ENCODE data around the gene USHBP1.
A peak's percentile ranks its signal among the peaks of the same experiment; 100 is the strongest.
"Not testable (repeated sequence)": the region's sequence is repeated elsewhere in the genome, so short reads cannot be mapped to it uniquely, and the experiment has no call there.

USHBP1 gene

DNA sequence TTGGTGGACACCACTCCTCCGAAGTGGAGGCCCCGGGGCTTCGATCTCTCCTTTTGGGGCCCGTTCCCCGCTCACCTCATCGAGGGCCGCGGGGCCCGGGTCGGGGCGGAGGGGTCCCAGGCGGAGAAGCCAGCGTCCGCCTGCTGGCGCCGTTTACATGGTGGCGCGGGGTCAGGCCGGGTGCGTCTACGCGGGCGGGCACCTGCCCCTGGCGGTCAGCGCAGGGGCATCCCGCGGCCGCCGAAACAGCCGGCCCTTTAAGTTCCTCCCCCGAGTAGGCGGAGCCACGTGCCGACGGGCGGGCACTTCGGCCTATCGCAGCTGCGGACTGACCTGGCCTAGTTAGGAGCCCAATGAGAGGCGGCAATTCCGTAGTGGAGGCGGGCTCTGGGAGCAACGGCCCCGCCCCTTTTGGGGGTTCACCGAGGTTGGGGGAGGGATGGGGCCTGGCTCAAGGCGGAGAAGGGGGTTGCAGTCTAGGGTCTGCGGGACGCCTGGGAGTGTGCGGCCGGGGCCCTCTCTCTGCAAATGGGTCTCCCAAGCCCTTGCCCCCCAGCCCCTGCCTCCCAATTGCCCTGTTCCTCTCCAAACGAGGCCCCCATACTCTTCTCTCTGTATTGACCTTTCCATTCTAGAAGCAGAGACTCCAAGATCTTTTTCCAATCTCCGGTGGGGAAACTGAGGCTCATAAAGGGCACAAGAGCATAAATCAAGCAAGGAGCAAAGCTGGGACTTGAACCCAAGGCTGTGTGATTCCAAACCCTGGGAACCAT, 38.8 kb upstream of the USHBP1 start, which contains the start of gene ABHD8:
Gene ABHD8, minus strand, starts transcription at position 259 of the 773 bp plus-strand sequence. CDS start 1,809 bp downstream, outside the sequence.
- TF ChIP-seq, protein P1, sequence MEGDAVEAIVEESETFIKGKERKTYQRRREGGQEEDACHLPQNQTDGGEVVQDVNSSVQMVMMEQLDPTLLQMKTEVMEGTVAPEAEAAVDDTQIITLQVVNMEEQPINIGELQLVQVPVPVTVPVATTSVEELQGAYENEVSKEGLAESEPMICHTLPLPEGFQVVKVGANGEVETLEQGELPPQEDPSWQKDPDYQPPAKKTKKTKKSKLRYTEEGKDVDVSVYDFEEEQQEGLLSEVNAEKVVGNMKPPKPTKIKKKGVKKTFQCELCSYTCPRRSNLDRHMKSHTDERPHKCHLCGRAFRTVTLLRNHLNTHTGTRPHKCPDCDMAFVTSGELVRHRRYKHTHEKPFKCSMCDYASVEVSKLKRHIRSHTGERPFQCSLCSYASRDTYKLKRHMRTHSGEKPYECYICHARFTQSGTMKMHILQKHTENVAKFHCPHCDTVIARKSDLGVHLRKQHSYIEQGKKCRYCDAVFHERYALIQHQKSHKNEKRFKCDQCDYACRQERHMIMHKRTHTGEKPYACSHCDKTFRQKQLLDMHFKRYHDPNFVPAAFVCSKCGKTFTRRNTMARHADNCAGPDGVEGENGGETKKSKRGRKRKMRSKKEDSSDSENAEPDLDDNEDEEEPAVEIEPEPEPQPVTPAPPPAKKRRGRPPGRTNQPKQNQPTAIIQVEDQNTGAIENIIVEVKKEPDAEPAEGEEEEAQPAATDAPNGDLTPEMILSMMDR (IDR thresholded peaks at IDR 0.05; ENCODE audit: borderline replicate concordance, insufficient read depth, low read depth, low read length) = peak; percentile 54
- peak within 1 kb of the TSS; percentile 84 for H3K4me3 ChIP-seq (ENCODE audit: low read depth, low read length)

DNA sequence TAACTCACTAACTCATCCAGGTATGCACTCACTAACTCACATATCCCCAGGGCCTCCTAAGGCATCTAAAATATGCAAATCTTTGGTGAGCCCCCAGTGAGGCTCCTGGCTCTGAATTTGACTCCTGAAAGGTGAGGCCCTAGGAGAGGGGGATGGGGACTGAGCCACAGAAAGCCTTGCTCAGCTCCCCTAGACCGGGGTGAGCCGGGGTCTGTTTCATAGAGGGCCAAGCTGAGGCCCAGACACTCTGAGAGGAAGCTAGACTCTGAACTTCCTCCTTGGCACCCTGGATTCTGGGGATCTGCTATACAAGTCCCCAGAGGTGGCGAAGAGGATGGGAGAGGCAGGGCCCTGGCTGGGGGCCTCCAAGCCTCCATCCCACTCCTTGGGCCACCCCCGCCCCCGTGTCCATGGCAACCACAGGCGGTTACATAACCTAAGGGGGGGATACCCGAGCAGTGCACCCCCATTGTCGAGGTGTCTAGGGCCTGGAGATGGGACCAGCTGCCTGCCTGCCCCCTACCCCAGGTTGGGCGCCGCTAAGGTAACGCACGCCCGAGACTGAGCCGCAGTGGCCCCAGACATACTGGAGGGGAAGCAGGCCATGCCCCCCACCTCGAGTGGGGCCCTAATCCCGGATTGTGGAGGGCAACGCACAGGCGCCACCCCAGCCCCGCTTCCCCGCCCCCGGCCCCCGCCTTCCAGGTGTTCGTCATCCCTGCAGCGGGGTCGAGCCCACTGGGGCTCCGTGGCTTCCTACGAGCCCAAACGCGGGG, 38.0 kb upstream of the USHBP1 start:
- TF ChIP-seq, protein P1 (IDR thresholded peaks at IDR 0.05; ENCODE audit: borderline replicate concordance, insufficient read depth, low read depth, low read length) = no peak
- H3K4me3 ChIP-seq (ENCODE audit: low read depth, low read length) = peak overlapping the region; percentile 84

DNA sequence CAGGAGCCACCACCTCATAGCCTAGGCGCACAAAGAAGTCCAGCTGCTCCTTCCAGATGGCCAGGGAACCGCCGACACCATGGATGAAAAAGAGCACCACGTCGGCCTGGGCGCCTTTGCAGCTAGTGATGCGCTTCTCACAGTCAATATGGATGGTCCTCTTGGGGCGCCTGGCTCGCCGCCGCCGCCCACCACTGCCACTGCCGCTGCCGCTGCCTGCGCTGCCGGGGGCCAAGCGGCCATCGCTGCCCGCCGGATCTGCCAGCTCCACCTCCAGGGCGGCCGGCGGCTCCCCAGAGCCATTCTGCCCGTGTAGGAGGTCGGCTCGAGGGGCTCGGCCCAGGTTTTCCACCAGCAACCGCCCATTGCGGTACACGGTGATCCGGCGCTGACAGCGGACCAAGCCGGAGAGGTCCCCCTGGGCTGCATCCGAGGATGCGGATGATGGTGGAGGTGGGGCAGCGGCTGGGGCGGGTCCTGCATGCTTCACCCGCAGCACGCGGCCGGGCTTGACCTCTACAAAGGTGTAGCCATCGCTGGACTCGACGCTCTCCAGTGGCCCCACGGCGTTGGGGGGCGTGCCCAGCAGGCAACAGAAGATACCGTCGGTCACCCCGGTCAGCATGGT, 36.6 kb upstream of the USHBP1 start:
- TF ChIP-seq, protein P1 (IDR thresholded peaks at IDR 0.05; ENCODE audit: borderline replicate concordance, insufficient read depth, low read depth, low read length) = no peak
- no peak overlapping the region for H3K4me3 ChIP-seq (ENCODE audit: low read depth, low read length)

DNA sequence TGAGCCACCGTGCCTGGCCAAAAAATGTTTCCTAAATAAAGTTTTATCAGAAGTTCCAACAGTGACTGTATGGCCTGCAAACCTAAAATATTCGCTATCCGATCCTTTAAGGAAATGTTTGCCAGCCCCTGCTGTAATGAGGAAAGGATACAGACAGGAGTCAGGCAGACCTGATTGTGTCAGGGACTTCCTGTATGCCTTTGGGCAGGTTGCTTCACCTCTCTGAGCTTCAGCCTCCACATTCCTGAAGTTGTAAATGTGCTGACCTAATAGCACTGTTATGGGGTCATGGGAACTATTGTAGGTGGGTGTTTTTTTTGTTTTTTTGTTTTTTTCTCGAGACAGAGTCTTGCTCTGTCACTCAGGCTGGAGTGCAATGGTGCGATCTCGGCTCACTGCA, 32.4 kb upstream of the USHBP1 start:
- H3K4me3 ChIP-seq (ENCODE audit: low read depth, low read length) = no peak overlapping the region
- TF ChIP-seq, protein P1 (IDR thresholded peaks at IDR 0.05; ENCODE audit: borderline replicate concordance, insufficient read depth, low read depth, low read length) = no peak

DNA sequence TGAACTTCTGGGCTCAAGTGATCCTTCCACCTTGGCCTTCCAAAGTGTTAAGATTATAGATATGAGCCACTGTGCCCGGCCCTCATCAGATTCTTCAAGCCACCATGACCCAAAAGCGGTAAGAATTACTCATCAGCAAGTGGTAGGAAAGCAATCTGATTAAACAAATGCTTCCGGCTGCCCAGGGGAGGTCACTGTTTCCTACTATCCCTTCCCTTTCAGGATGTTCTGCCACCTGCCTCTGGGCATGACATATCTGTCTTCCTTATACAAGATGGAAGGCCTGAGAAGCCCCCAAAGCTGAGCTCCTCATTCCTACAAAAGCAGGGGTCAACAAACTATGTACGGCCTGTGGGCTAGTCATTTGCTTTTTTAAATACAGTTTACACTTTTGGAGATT, 31.7 kb upstream of the USHBP1 start:
- TF ChIP-seq, protein P1 (IDR thresholded peaks at IDR 0.05; ENCODE audit: borderline replicate concordance, insufficient read depth, low read depth, low read length) = no peak
- H3K4me3 ChIP-seq (ENCODE audit: low read depth, low read length) = no peak overlapping the region

DNA sequence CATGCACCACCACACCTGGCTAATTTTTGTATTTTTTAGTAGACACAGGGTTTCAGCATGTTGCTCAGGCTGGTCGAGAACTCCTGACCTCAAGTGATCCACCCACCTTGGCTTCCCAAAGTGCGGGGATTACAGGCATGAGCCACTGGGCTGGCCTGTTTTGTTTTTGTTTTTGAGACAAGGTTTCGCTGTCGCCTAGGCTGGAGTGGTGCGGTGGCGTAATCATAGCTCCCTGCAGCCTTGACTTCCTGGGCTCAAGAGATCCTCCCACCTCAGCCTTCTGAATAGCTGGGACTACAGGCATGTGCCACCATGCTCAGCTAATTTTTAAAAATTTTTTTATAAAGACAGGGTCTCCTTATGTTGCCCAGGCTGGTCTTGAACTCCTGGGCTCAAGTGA, 31.0 kb upstream of the USHBP1 start:
- H3K4me3 ChIP-seq (ENCODE audit: low read depth, low read length) = not testable (repeated sequence)

DNA sequence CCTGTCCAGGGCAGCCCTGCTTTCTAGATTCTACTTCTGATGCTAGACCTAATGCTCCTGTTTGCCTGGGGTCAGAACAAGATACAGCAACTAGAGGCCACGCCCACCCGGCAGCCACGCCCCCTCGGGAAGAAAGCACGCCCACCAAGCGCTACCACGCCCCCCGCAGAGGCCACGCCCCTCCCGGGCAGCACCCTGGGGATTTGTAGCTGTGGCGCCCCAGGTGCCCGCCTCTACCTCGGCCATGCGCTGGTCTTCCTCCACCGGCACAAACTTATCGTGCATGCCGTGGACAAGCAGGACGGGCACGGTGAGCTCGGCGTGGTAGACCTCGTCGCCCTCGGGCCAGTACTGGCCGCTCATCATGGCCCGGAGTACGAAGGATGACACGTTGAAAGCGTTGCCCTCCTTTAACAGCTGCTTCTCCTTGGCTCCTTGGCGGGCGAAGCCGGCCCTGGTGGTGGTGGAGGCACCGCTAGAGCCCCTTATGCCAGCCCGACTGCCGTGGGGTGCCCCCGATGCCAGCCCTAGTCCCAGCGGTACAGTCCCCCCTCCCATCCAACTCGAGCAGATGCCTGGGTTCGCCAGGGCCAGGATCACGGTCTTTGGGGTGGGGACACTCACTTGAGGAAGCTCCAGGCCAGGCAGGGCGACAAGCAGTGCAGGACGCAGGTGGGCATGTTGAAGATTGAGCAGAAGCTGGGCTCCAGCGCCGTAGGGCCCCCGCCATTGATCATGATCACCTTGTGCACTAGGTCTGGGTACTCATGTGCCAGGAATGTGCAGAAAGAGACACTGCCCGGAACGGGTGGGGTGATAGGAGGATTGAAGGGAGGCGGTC, 29.7 kb upstream of the USHBP1 start:
- TF ChIP-seq, protein P1 (IDR thresholded peaks at IDR 0.05; ENCODE audit: borderline replicate concordance, insufficient read depth, low read depth, low read length) = no peak
- H3K4me3 ChIP-seq (ENCODE audit: low read depth, low read length) = no peak overlapping the region

Data from GM12875 (cell line).